HUES48 (cell line): ENCODE measurements around the gene PANK4.
A peak's percentile ranks its signal among the peaks of the same experiment; 100 is the strongest.
"Not testable (repeated sequence)": the region's sequence is repeated elsewhere in the genome, so short reads cannot be mapped to it uniquely, and the experiment has no call there.

ENCODE experiments used
- H3K27ac ChIP-seq: one replicate; pipeline ENCODE4 v1.7.0; 2013; ENCODE audit warnings: low read depth, low read length, inconsistent platforms
- H3K27me3 ChIP-seq: 2 replicates; pipeline ENCODE4 v1.6.1; 2013; ENCODE audit warnings: mild to moderate bottlenecking, low read length; ENCODE audit not compliant: control insufficient read depth, insufficient read depth
- H3K36me3 ChIP-seq: 2 replicates; pipeline ENCODE4 v1.6.1; 2013; ENCODE audit warnings: low read length; ENCODE audit not compliant: control insufficient read depth, insufficient read depth
- H3K4me1 ChIP-seq: 2 replicates; pipeline ENCODE4 v1.6.1; 2013; ENCODE audit warnings: mild to moderate bottlenecking, low read length; ENCODE audit not compliant: control insufficient read depth, insufficient read depth
- H3K4me3 ChIP-seq: 2 replicates; pipeline ENCODE4 v1.5.1; 2013; ENCODE audit warnings: mild to moderate bottlenecking, low read depth, low read length
- H3K9ac ChIP-seq: 2 replicates; pipeline ENCODE4 v1.6.1; 2013; ENCODE audit warnings: mild to moderate bottlenecking, low read depth, low read length, moderate library complexity
- H3K9me3 ChIP-seq: 2 replicates; pipeline ENCODE4 v1.6.1; 2013; ENCODE audit warnings: low read length; ENCODE audit not compliant: control insufficient read depth, insufficient read depth

PANK4 gene

DNA sequence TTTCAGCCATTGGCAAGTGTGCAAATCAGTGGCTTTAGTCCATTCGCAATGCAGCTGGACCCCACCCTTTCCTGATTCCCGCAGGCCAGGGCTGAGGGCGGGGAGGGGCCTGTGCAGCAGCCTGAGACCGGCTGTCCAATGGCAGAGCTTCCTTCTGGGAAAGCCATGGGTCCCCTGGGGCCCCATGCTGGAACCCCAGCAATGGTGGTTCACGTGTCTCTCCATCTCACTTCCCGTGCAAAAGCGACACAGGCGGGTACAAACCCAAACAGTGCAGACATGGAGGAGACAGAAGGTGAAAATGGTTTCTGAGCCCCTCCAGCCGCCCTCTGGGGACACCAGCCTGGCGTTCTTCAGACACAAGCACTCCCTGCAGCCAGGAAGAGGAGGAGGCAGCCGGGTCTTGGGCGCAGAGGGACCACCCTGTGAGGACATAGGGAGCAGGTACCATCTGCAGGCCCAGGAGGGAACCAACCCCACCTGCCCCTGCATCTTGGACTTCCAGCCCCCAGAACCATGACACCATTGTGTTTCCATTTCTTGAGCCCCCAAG is 24.0 kb upstream of the PANK4 start:
- peaks cover 16% of the 10 kb centered on the region for H3K4me1 ChIP-seq
- not testable (repeated sequence) for H3K27ac ChIP-seq, H3K27me3 ChIP-seq, H3K36me3 ChIP-seq, H3K4me3 ChIP-seq, H3K9me3 ChIP-seq, H3K9ac ChIP-seq

DNA sequence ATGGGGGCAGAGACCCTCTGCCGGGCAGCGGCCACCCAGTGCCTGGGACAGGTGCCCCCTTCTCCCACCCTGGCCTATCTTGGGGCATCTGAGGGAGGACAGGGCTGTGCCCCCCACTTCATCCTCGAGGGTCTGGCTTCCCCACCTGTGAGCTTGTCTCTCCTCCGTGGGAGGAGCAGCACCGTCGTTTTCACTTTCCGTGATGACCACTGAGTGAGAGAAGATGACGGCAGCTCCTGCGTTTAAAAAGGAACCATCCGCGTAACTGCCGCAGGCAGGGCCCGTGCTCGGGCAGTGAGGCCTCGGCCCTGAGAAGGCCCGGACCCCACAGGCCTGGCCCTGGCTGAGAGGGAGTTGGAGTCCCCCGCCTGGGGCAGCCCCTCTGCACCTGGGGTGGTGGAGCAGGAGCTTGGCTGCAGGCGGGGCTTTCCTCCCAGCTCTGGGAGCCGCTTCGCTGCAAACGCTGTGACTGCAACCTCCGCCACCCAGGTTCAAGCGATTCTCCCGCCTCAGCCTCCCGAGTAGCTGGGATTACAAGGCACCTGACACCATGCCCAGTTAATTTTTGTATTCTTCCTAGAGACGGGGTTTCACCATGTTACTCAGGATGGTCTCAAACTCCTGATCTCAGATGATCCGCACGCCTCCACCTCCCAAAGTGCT is 23.1 kb upstream of the PANK4 start:
- not testable (repeated sequence) for H3K27ac ChIP-seq, H3K36me3 ChIP-seq, H3K9me3 ChIP-seq, H3K9ac ChIP-seq, H3K27me3 ChIP-seq, H3K4me3 ChIP-seq
- peaks cover 16% of the 10 kb centered on the region for H3K4me1 ChIP-seq

DNA sequence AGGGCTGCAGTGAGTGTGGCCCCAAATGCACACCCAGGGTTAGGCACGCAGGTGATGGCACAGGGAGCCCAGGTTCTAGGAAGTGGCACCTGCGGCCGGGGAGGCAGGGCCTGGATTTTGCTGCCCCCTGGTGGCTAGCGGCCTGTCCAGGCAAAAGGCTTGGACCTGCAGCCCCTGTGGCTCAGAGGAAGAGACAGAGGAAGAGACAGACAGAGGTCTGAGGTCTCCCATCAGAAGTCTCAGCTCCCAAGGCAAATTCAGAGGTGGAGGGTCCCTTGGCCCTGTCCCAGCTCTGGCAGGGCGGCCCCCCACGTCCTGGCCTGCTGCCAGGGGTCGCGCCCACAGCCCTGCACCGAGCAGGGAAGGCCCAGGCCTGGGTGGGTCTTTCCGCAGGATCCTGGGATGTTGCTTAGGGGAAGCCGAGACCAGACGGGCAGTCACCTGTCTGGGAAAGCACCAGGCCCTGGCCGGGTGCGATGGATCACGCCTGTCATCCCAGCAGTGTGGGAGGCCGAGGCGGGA is 21.7 kb upstream of the PANK4 start:
- no peak overlapping the region for H3K27ac ChIP-seq
- H3K4me1 ChIP-seq = peaks cover 29% of the 10 kb centered on the region
- peaks cover 9% of the 10 kb centered on the region for H3K27me3 ChIP-seq
- no peaks in the 10 kb centered on the region for H3K36me3 ChIP-seq
- no peak overlapping the region for H3K9ac ChIP-seq
- no peaks in the 10 kb centered on the region for H3K9me3 ChIP-seq
- peak overlapping the region; percentile 85 for H3K4me3 ChIP-seq

DNA sequence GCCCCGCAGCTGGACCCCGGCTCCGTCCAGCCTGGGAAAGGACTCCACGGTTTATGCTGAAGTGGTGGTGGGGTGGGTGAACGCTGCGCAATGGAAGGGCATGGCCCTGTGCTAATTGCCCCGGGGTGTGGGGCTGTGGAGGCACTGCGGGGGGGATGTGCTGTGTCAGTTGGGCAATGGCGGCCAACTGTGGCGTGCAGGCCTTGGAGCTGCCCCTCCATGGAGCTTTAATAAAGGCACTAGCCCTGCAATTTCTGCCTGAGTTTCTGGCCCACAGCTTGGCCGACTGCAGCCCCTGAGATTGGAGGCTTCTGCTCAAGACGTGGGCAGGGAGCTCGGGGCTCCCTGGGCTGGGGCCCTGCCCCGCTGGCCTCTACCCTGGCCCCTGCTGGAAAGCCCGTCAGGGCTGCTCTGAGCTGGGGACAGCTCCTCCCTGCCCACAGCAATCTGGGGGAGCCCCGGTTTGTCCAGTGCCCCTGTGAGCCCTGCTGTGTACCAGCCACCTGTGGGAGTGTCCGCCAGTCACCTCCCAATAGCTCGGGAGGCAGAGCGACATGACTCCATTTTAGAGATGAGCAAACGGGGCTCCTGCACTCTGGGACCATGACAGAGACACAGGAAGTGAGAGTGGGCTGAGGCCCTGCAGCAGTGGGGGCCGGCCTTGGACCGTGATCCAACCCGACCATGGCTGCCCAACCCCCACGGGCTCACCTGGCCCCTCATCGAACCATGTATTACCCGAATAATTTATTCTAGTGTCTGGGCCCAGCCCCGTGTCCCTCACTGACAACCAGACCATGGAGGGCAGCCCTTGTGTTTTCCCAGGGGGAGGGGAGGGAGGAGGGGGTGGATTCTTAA is 21.0 kb upstream of the PANK4 start:
- Histone ChIP-seq H3K4me1 (peaks cover 31% of the 10 kb centered on the region), H3K36me3 (no peaks in the 10 kb centered on the region), H3K4me3 (peak overlapping the region; percentile 85), H3K9ac (no peak overlapping the region; the same call in 1 of the 2 replicates), H3K27ac (peak overlapping the region; percentile 32), H3K9me3 (no peaks in the 10 kb centered on the region), H3K27me3 (peaks cover 15% of the 10 kb centered on the region)

DNA sequence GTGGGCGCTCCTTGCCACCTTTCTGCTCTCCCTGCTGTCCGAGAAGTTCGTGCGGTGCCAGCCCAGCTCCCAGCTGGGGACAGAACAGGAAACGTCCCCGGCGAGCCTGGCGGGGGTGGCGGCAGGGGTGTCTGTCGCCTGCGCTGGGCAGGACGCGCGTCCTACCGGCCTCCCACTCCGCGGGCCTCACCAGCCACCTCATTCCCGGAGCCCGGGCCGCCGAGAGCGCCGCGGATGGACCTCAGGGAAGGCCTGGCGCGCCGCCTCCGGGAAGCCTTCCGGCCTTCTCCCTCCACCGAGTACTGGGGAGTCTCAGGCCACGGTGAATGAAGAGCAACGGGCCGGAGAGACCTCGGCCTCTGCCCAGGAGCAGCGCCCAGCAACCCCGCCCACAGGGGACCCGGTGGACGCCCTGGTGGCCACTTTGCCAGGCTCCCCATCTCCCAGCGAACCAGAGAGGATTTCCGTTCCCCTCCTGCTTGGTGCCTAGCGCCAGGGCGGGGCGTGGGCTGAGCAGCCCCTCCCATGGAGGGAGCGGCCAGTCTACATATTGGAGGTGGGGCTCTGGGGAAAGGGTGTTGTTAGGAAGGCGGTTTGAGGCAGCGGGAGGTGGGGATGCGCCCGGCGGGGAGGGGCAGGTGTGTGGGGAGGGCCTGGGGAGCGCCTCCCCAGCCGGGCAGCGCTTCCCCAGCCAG is 20.3 kb upstream of the PANK4 start:
- Histone ChIP-seq H3K9ac (peak overlapping the region; percentile 36; the same call in 1 of the 2 replicates), H3K4me1 (peaks cover 31% of the 10 kb centered on the region), H3K27me3 (peaks cover 17% of the 10 kb centered on the region), H3K4me3 (peak overlapping the region; percentile 85), H3K9me3 (no peaks in the 10 kb centered on the region), H3K27ac (peak overlapping the region; percentile 83), H3K36me3 (no peaks in the 10 kb centered on the region)

DNA sequence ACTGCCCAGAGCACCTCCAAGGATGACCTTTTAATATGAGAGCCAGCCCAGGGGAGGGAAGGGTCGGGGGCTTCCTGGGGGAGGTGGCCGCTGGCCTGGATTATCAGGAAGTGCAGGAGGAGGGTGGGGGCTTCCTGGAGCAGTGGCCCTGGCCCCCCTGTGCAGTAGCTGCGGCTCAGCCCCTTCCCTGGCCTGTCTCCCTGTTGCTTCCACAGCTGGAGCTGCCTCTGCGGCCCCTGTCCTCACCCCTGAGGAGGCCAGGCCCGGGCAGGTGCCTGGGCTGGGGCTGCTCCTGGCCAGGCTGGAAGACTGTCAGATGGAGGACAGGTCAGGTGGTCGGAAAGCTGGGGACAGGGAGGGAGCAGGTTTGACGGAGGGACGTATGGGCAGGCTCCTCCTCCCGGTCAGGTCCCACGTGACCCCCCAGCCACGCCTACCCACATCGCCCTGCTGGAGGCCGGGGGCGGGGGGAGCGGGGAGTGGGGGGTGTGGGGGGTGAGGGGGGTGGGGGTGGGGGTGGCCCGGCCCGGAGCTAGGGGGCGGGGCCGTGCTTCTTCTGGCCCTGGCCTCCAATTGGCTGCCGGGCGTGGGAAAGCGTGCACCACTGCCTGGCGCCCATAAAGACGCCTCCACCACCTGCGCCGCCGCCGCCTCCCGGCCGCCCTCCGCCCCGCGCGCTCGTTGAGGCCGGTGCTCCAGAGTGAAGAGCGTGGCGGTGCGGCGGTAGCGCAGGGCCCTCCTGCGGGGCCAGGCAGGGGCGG is 19.5 kb upstream of the PANK4 start:
- Histone ChIP-seq H3K9me3 (no peaks in the 10 kb centered on the region), H3K36me3 (no peaks in the 10 kb centered on the region), H3K27ac (peak overlapping the region; percentile 83), H3K4me3 (peak overlapping the region; percentile 85), H3K27me3 (peaks cover 24% of the 10 kb centered on the region), H3K4me1 (peaks cover 31% of the 10 kb centered on the region), H3K9ac (peak overlapping the region; percentile 36; the same call in 1 of the 2 replicates)

DNA sequence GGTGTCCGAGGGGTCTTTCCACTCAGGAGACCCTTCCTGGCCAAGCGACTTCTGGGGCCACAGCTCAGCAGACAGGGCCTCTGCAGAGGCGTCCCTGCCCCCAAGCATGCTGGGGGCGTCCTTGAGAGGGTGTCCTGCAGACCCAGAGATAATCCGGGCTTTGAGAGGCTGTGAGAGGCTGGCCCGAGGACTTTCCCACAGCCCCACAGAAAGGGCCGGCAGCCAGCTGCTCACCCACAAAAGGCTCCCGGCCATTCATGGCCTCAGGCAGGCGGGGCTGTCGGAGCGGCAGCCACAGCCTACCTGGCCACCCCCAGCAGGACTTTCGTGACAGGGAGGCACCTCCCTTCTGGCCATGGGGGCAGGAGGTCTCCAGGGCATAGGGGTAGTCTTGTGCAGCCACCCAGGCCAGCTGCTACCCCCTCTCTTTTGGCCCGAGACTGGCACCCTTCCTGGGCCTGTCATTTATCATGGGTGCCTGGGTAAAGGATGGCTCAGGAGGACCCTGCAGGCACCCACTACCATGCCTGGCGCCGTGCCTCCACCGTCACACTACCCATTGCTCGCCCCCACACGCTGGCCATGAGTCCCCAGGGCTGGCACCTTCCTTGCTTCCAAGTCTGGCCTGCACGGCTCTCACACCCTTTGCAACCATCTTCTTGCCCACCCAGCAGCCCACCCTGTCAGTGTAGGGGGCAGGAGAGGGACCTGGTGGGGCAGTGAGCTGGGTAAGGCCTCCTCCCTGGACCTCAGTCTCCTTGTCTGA is 18.7 kb upstream of the PANK4 start:
- Histone ChIP-seq H3K4me1 (peaks cover 31% of the 10 kb centered on the region), H3K9me3 (no peaks in the 10 kb centered on the region), H3K36me3 (no peaks in the 10 kb centered on the region), H3K4me3 (no peak overlapping the region), H3K27ac (no peak overlapping the region), H3K9ac (no peak overlapping the region), H3K27me3 (peaks cover 25% of the 10 kb centered on the region)

DNA sequence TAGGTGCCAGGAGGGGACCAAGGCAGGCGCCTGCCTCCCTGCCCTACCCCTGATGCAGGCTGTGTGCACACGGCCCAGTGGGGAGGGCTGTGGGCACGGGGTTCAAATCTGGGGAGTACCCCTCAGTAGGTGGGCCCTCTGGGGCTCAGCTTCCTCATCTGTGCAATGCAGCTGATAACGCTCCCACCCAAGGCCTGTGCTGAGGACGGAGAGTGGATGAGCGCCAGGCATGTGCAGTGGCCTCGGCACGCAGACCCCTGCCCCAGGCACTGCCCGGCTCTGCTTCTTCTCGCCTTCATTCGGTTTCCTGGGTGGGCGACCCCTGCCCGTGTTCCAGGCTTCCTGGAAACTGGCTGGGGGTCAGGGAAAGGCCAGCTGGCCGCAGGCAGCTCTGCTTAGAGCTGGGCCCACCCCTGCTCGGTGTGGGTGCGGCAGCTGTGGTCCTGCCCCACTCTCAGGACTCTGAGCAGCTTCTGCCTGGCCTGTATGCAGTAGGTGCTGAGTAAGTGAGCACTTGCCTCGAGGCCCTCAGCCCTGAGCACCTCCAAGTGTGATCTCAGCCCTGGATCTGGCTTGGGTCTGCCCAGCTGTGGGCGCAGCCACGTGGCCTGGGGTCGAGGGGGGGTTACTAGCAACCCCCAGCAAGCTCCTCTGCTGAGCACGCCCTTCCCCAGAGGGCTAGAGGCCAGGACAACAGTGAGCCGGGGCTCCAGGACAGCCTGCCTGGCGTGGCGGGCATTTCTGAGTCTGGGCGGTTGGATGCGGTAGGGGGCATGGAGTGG is 17.9 kb upstream of the PANK4 start:
- peaks cover 25% of the 10 kb centered on the region for H3K27me3 ChIP-seq
- no peak overlapping the region for H3K4me3 ChIP-seq
- H3K9ac ChIP-seq = no peak overlapping the region
- H3K4me1 ChIP-seq = peaks cover 31% of the 10 kb centered on the region
- H3K36me3 ChIP-seq = no peaks in the 10 kb centered on the region
- H3K27ac ChIP-seq = no peak overlapping the region
- no peaks in the 10 kb centered on the region for H3K9me3 ChIP-seq

DNA sequence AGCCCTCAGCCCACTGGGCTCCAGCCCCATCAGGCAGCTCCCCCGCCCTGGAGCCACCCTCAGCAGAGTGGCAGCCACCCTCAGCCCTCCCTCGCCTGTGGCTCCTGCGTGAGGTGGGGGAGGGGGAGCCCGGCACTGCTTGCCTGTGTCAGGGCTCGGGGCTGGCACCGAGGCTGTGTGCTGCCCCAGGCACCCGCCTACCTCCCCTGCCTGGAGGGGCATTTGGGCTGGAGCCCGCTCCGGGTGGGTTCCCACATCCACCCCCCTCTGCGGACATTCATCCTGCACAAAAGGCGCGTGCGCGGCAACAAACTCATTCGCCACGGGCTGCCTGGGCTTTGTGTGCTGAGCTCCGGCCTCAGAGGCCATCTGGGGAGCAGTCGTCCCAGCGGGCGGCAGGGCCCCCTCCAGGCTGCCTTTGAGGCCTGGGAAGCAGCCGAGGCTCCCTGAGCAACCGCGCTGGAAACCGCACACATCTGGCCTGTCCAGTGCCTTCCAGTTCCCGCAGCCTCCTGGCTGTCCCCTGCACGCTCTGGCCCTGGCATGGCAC is 17.2 kb upstream of the PANK4 start:
- H3K9me3 ChIP-seq = no peaks in the 10 kb centered on the region
- H3K27me3 ChIP-seq = peaks cover 29% of the 10 kb centered on the region
- no peak overlapping the region for H3K9ac ChIP-seq
- H3K4me1 ChIP-seq = peaks cover 26% of the 10 kb centered on the region
- H3K27ac ChIP-seq = no peak overlapping the region
- H3K36me3 ChIP-seq = no peaks in the 10 kb centered on the region
- no peak overlapping the region for H3K4me3 ChIP-seq
